ENCODE data around the gene GLI3. TPM values are rescaled to one million over a fixed set of nuclear protein-coding genes. Genes with fewer than 3 reads are reported as not detected.

GLI3 gene
- total RNA-seq, 1 experiment from 2014 or later = 45.0 TPM

GRCh38 chr7:42055171-42055570 lies 181.8 kb downstream of the GLI3 start:
- H3K4me3 Mint-ChIP-seq = no peak overlapping the region
- H3T11ph ChIP-seq (ENCODE audit: low read length) = no peak overlapping the region
- no peak overlapping the region for H3K18ac ChIP-seq (ENCODE audit: insufficient read length, low read depth, low read length)
- H3K56ac ChIP-seq (ENCODE audit: insufficient read length, low read depth, low read length) = no peak overlapping the region
- H3K79me1 ChIP-seq (ENCODE audit: insufficient read depth, low read depth, low read length, poor library complexity, severe bottlenecking) = no peaks in the 10 kb centered on the region
- H3K9ac ChIP-seq (ENCODE audit: extremely low read depth, insufficient read length, low read length) = no peak overlapping the region
- H3K4me2 ChIP-seq (ENCODE audit: insufficient read depth, insufficient read length, low read length) = no peak overlapping the region
- no peaks in the 10 kb centered on the region for H4K20me1 ChIP-seq (ENCODE audit: control insufficient read depth, insufficient read depth, insufficient read length)
- no peaks in the 10 kb centered on the region for H3K4me1 ChIP-seq (ENCODE audit: insufficient read depth, low read length)
- DNase-seq = no peak
- TF ChIP-seq CTCF (conservative IDR thresholded peaks at IDR 0.05) = no peak
- H3K4me1 Mint-ChIP-seq = peaks cover 0 to 4% of the 10 kb centered on the region in 2 experiments; a peak in 1 of 4 replicates
- no peak overlapping the region for H2BK120ac ChIP-seq (ENCODE audit: low read depth, low read length, poor library complexity, severe bottlenecking)
- no peaks in the 10 kb centered on the region for H3K23me2 ChIP-seq (ENCODE audit: insufficient read length, low read depth, low read length, poor library complexity, severe bottlenecking)
- no peak overlapping the region for H3K27ac Mint-ChIP-seq
- no peak overlapping the region for H3K4ac ChIP-seq (ENCODE audit: low read depth, low read length)
- no peak overlapping the region for H2BK20ac ChIP-seq (ENCODE audit: low read depth, low read length, poor library complexity, severe bottlenecking)
- H4K5ac ChIP-seq (ENCODE audit: insufficient read length, low read depth, low read length) = no peak overlapping the region
- H3K36me3 Mint-ChIP-seq (ENCODE audit: insufficient read depth in 1 of 3, low read depth in 3 of 3) = peaks cover 0 to 8% (median 3%) of the 10 kb centered on the region in 3 experiments; a peak in 4 of 7 replicates
- no peaks in the 10 kb centered on the region for H3K9me3 Mint-ChIP-seq
- WGBS (ENCODE audit: extremely low coverage, insufficient read length, low lambda C conversion rate) = no CpG with 5 or more reads among the region's 5 CpGs
- H3K27me3 ChIP-seq (ENCODE audit: insufficient read depth, low read length) = no peaks in the 10 kb centered on the region
- no peaks in the 10 kb centered on the region for H3K9me3 ChIP-seq (ENCODE audit: control insufficient read depth, low read depth, low read length)
- no peaks in the 10 kb centered on the region for H3K79me2 ChIP-seq (ENCODE audit: insufficient read depth, low read length)
- no peak overlapping the region for H3K27ac ChIP-seq (ENCODE audit: insufficient read length, low read depth, low read length)
- no peak overlapping the region for H3K14ac ChIP-seq (ENCODE audit: insufficient read depth, low read length)
- H2AFZ ChIP-seq (ENCODE audit: low read length) = no peak overlapping the region
- H2AK5ac ChIP-seq (ENCODE audit: insufficient read length, low read length) = no peak overlapping the region
- no peak overlapping the region for H2BK5ac ChIP-seq (ENCODE audit: insufficient read length, low read length)
- no peak overlapping the region for H2BK12ac ChIP-seq (ENCODE audit: insufficient read length, low read depth, low read length)
- no peak overlapping the region for H3K23ac ChIP-seq (ENCODE audit: insufficient read length, low read depth, low read length)
- H2BK15ac ChIP-seq (ENCODE audit: low read depth, low read length) = no peak overlapping the region
- H3K27me3 Mint-ChIP-seq (ENCODE audit: low read depth) = no peaks in the 10 kb centered on the region
- no peak overlapping the region for H4K91ac ChIP-seq (ENCODE audit: insufficient read length, low read depth, low read length)
- no peak overlapping the region for H4K8ac ChIP-seq (replicated peaks; ENCODE audit: insufficient read length, low read depth, low read length)
